ENCODE data around the gene IL1RAPL2.

IL1RAPL2 gene

DNA sequence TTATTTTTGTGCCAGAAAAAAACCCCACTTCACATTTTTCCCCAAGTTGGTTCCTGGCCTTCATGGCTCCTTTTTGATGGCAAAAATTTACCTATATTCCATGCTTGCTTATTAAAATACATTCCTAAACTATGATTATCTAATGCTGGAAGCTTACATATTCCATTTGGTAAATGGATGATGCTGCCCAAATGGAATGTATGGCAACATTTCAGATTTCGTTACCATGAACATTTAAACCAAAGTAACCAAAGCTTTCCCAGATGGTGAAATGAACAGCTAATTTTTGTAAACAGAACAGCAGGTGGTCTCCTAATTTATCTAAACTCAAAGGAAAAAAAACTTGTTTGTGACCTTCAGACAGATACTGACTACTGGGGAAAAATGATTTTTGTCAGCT lies 765.2 kb downstream of the IL1RAPL2 start:
- Histone ChIP-seq H3K4me3 (replicated peaks; ENCODE audit: low read depth, low read length) (no peak overlapping the region), H3K27me3 (replicated peaks; ENCODE audit: control insufficient read depth, insufficient read depth, low read length) (no peaks in the 10 kb centered on the region), H3K36me3 (ENCODE audit: control insufficient read depth, insufficient read depth, low read length) (no peaks in the 10 kb centered on the region)
- TF ChIP-seq, protein P1, sequence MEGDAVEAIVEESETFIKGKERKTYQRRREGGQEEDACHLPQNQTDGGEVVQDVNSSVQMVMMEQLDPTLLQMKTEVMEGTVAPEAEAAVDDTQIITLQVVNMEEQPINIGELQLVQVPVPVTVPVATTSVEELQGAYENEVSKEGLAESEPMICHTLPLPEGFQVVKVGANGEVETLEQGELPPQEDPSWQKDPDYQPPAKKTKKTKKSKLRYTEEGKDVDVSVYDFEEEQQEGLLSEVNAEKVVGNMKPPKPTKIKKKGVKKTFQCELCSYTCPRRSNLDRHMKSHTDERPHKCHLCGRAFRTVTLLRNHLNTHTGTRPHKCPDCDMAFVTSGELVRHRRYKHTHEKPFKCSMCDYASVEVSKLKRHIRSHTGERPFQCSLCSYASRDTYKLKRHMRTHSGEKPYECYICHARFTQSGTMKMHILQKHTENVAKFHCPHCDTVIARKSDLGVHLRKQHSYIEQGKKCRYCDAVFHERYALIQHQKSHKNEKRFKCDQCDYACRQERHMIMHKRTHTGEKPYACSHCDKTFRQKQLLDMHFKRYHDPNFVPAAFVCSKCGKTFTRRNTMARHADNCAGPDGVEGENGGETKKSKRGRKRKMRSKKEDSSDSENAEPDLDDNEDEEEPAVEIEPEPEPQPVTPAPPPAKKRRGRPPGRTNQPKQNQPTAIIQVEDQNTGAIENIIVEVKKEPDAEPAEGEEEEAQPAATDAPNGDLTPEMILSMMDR (IDR thresholded peaks at IDR 0.05; ENCODE audit: insufficient read depth, low read length, poor library complexity, severe bottlenecking): no peak
- DNase-seq (ENCODE audit: extremely low read depth, insufficient read length): no peak

DNA sequence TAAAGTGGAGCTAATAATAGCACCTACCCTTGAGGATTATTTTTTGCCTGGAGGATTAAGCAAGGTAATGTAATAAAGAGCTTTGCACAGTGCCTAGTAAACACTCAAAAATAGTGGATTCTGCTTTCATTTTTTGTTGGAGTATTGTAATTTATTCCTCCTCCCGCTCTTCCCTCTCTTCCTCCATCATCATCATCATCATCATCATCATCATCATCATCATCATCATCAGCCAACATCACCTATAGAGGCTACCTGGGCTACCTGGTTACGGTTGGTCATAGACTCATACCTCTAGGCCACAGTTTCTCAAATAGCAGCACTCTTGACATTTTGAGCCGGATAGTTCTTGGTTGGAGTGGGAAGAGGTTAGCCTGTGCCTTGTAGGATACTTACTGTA lies 781.4 kb downstream of the IL1RAPL2 start:
- H3K4me3 ChIP-seq (replicated peaks; ENCODE audit: low read depth, low read length): no peak overlapping the region
- no peaks in the 10 kb centered on the region for H3K27me3 ChIP-seq (replicated peaks; ENCODE audit: control insufficient read depth, insufficient read depth, low read length)
- DNase-seq (ENCODE audit: extremely low read depth, insufficient read length): no peak
- TF ChIP-seq, protein P1 (IDR thresholded peaks at IDR 0.05; ENCODE audit: insufficient read depth, low read length, poor library complexity, severe bottlenecking): no peak
- no peaks in the 10 kb centered on the region for H3K36me3 ChIP-seq (ENCODE audit: control insufficient read depth, insufficient read depth, low read length)

DNA sequence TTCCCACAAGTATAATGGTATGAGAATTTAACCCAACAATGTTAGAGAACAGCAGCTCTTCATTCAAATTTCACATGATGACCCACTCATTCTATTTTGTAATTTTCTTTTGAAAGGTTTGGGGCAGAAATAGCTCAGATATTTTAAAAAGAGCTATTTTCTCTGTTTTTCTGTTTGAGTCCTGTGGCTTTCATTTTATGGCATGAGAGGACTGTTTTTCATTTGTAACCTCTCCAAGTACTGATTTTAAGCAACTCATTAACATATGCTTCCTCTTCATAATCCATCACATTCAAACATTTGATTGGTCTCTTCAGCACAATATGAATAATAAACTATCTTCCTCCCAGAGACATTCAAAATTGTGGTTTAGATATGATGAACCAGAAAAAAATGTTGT lies 783.5 kb downstream of the IL1RAPL2 start:
- no peaks in the 10 kb centered on the region for H3K27me3 ChIP-seq (replicated peaks; ENCODE audit: control insufficient read depth, insufficient read depth, low read length)
- no peak for DNase-seq (ENCODE audit: extremely low read depth, insufficient read length)
- no peak overlapping the region for H3K4me3 ChIP-seq (replicated peaks; ENCODE audit: low read depth, low read length)
- H3K36me3 ChIP-seq (ENCODE audit: control insufficient read depth, insufficient read depth, low read length): no peaks in the 10 kb centered on the region
- TF ChIP-seq, protein P1 (IDR thresholded peaks at IDR 0.05; ENCODE audit: insufficient read depth, low read length, poor library complexity, severe bottlenecking): no peak

DNA sequence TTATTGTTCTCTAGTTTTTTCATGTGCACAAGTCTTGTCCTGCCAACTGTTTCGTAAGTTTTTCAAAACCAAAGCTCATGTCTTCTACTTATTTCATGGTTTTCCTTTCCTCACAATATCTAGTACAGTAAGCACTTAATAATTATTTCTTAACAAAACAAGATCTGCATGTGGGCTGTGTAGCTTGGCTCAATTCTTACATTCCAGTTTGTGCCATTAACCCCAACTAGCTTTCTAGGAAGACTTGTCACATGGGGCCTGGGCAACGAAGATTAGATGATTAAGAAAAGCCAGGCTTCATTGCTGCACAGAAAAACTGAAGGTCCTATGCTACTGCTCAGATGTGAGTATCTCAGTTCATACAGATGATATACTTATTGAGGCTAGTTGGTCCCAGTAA lies 809.8 kb downstream of the IL1RAPL2 start:
- no peak for DNase-seq (ENCODE audit: extremely low read depth, insufficient read length)
- TF ChIP-seq, protein P1 (IDR thresholded peaks at IDR 0.05; ENCODE audit: insufficient read depth, low read length, poor library complexity, severe bottlenecking): no peak
- Histone ChIP-seq H3K4me3 (replicated peaks; ENCODE audit: low read depth, low read length) (no peak overlapping the region), H3K27me3 (replicated peaks; ENCODE audit: control insufficient read depth, insufficient read depth, low read length) (no peaks in the 10 kb centered on the region), H3K36me3 (ENCODE audit: control insufficient read depth, insufficient read depth, low read length) (no peaks in the 10 kb centered on the region)

DNA sequence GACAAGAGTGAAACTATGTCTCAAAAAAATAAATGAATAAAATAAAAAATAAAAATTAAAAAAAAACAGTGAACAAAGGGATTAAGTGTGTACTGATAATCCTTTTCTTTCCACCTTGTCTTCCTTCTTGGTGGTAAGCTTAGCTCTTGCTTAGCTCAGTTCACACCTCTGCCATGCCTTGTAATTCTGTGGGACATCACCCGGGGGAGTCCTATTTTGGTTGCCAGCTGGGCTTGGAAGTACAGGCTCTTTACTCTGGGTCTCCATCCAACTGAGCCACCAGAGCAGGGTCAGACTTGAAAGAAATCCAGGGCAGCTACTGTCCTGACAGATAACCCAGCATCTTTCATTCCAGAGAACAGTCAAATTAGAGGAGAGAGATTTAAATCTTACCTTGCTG lies 858.7 kb downstream of the IL1RAPL2 start:
- Histone ChIP-seq H3K27me3 (replicated peaks; ENCODE audit: control insufficient read depth, insufficient read depth, low read length) (no peaks in the 10 kb centered on the region), H3K4me3 (replicated peaks; ENCODE audit: low read depth, low read length) (no peak overlapping the region), H3K36me3 (ENCODE audit: control insufficient read depth, insufficient read depth, low read length) (no peaks in the 10 kb centered on the region)
- TF ChIP-seq, protein P1 (IDR thresholded peaks at IDR 0.05; ENCODE audit: insufficient read depth, low read length, poor library complexity, severe bottlenecking): no peak
- no peak for DNase-seq (ENCODE audit: extremely low read depth, insufficient read length)

DNA sequence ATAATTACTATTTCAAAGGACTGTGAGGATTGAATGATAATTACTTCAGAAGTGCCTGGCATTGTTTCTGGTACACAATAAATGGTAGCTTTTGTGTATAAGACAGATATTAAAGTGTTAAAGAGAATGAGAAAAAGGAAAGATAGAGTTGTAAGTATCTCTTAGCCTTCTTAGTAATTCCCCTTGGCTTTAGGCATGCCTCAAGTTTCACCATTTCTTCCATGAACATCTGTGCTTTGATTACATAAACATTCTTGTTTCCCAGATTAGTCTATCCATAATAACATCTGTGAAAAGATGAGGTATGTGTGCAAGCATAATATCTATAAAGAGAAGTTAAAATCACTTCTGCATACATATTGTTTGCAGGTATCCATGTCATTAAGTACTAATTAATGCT lies 885.4 kb downstream of the IL1RAPL2 start:
- DNase-seq (ENCODE audit: extremely low read depth, insufficient read length): no peak
- TF ChIP-seq, protein P1 (IDR thresholded peaks at IDR 0.05; ENCODE audit: insufficient read depth, low read length, poor library complexity, severe bottlenecking): no peak
- no peaks in the 10 kb centered on the region for H3K27me3 ChIP-seq (replicated peaks; ENCODE audit: control insufficient read depth, insufficient read depth, low read length)
- H3K36me3 ChIP-seq (ENCODE audit: control insufficient read depth, insufficient read depth, low read length): no peaks in the 10 kb centered on the region
- H3K4me3 ChIP-seq (replicated peaks; ENCODE audit: low read depth, low read length): no peak overlapping the region

All from GM06990 (cell line).